Small intestine (tissue), 7 donors: ENCODE data around the gene ASPG. TPM values are rescaled to one million over a fixed set of nuclear protein-coding genes. Genes with fewer than 3 reads are reported as not detected.

Experiments used
- DNase-seq, 2 donors: peaks; one replicate each; pipeline versions ENCODE4 v3.0.0 to v3.0.0-alpha.2; 2013
- FAIRE-seq: peaks from 2 replicates; lab custom pipeline; 2012; peaks lifted over from hg19 to GRCh38; lab: Jason Lieb, UNC
- H3K27ac ChIP-seq, 3 donors: one replicate each; pipeline ENCODE4 v1.5.1; 2013; ENCODE audit warnings: low read length in 2 of 3, mild to moderate bottlenecking in 2 of 3, control low read depth in 1 of 3, inconsistent platforms in 1 of 3, low read depth in 1 of 3, moderate library complexity in 1 of 3
- H3K27me3 ChIP-seq, 3 donors: one replicate each; pipeline ENCODE4 v1.6.1; 2013; ENCODE audit warnings: low read length in 3 of 3, inconsistent platforms in 1 of 3; ENCODE audit not compliant: control insufficient read depth in 3 of 3, insufficient read depth in 3 of 3
- H3K36me3 ChIP-seq, 3 donors: one replicate each; pipeline ENCODE4 v1.6.1; 2013; ENCODE audit warnings: low read length in 3 of 3, inconsistent platforms in 1 of 3, low read depth in 1 of 3, mild to moderate bottlenecking in 1 of 3, moderate library complexity in 1 of 3; ENCODE audit not compliant: control insufficient read depth in 3 of 3, insufficient read depth in 2 of 3
- H3K4me1 ChIP-seq, 3 donors: one replicate each; pipeline ENCODE4 v1.6.1; 2013; ENCODE audit warnings: low read length in 2 of 3, inconsistent platforms in 1 of 3, low read depth in 1 of 3, mild to moderate bottlenecking in 1 of 3, moderate library complexity in 1 of 3; ENCODE audit not compliant: control insufficient read depth in 3 of 3, insufficient read depth in 2 of 3
- H3K4me3 ChIP-seq, 3 donors: one replicate each; pipeline ENCODE4 v1.5.1; 2013; ENCODE audit warnings: low read length in 3 of 3, control low read depth in 1 of 3, inconsistent platforms in 1 of 3, low read depth in 1 of 3, mild to moderate bottlenecking in 1 of 3, moderate library complexity in 1 of 3
- H3K9me3 ChIP-seq, 2 donors: one replicate each; pipeline ENCODE4 v1.6.1; 2013; ENCODE audit warnings: low read depth in 1 of 2, low read length in 1 of 2; ENCODE audit not compliant: control insufficient read depth in 2 of 2, insufficient read depth in 1 of 2
- WGBS, 3 donors: extraction: QIAGEN DNeasy Blood & Tissue Kit; methylation state at CpG; one replicate each; pipeline ENCODE4 v1.1.7; 2013; 5-methylcytosine and 5-hydroxymethylcytosine counted together
- polyA plus RNA-seq, 4 donors: library from polyadenylated mRNA; stranded (reverse) in 3 of 4; unstranded in 1 of 4; fragments of 200-250 nt in 3 of 4; fragments of 120-200 nt in 1 of 4; gene quantifications; one replicate each; pipeline versions ENCODE4 v1.2.1 to v1.2.3, GENCODE V29; 2013
- donor health status: healthy with polysubstance abuse.
- donor health status: control.
- donor health status: control.
- donor health status: Bipolar disorder and iron deficiency.
- donor health status: healthy.

The ASPG gene
- polyA plus RNA-seq, 4 donors, result 0.43 to 16.7 (median 2.3) TPM

- FAIRE-seq, result no peak
- H3K36me3 ChIP-seq, result no peaks in the 10 kb centered on the region
- WGBS, 3 donors, result 53 to 75% (median 55%) methylated on average over 20 to 23 of the region's 23 CpGs
- H3K9me3 ChIP-seq, result no peaks in the 10 kb centered on the region
- H3K4me1 ChIP-seq, result peaks cover 0 to 5% (median 0%) of the 10 kb centered on the region in 3 donors
- no peaks in the 10 kb centered on the region for H3K27me3 ChIP-seq
- no peak overlapping the region for H3K27ac ChIP-seq
- no peak for DNase-seq
- no peak overlapping the region for H3K4me3 ChIP-seq
Measured at GRCh38 chr14:104100171-104101085, 14.9 kb downstream of the ASPG start.

DNA sequence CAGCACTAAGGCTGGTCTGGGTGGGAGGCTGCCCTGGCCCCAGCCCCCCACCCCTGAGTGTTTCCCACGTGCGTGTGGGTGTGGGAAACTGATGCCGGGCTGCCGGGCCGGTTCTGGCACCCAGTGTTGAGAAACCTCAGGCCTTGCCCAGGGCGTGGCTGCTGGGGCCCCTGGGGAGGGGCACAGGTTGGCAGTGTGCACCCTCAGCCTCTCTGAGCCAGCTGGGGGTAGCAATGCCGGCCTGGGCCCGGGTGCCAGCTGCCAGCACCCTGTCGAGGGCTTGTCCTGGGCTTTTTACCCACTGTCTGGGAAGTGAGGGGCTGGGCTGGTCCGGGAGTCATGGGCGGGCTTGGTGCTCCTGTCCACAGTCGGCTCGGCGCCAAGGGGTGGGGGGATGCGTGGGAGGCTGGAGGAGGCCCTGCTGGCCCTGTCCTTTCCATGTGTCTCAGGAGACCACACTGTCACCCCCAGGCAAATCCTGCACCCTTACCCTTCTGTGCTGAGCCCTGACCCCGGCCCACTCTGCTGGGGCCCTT lies 15.7 kb downstream of the ASPG start:
- WGBS, 3 donors, result 31 to 61% (median 40%) methylated on average over 13 to 16 of the region's 16 CpGs
- Histone ChIP-seq H3K4me1 (peaks cover 0 to 5% (median 0%) of the 10 kb centered on the region in 3 donors), H3K36me3 (no peaks in the 10 kb centered on the region), H3K9me3 (no peaks in the 10 kb centered on the region), H3K27ac (no peak overlapping the region), H3K27me3 (no peaks in the 10 kb centered on the region), H3K4me3 (no peak overlapping the region)
- peak in 1 of 2 donors; percentile 47 for DNase-seq
- no peak for FAIRE-seq

- no peaks in the 10 kb centered on the region for H3K36me3 ChIP-seq
- DNase-seq (no peak), FAIRE-seq (no peak)
- no peak overlapping the region for H3K4me3 ChIP-seq
- no peak overlapping the region for H3K27ac ChIP-seq
- no peaks in the 10 kb centered on the region for H3K9me3 ChIP-seq
- peaks cover 0 to 5% (median 0%) of the 10 kb centered on the region in 3 donors for H3K4me1 ChIP-seq
- 64 to 82% (median 75%) methylated on average over 14 to 16 of the region's 16 CpGs for WGBS, 3 donors
- H3K27me3 ChIP-seq, result no peaks in the 10 kb centered on the region
Measured at GRCh38 chr14:104101651-104102281, 16.3 kb downstream of the ASPG start.

- H3K36me3 ChIP-seq, result no peaks in the 10 kb centered on the region
- no peaks in the 10 kb centered on the region for H3K27me3 ChIP-seq
- FAIRE-seq (no peak), DNase-seq (no peak)
- whole genome bisulfite sequencing, 3 donors, result 74 to 80% (median 74%) methylated on average over 16 of the region's 16 CpGs
- peaks cover 0 to 5% (median 0%) of the 10 kb centered on the region in 3 donors for H3K4me1 ChIP-seq
- no peaks in the 10 kb centered on the region for H3K9me3 ChIP-seq
- no peak overlapping the region for H3K4me3 ChIP-seq
- no peak overlapping the region for H3K27ac ChIP-seq
Measured at GRCh38 chr14:104102282-104102914, 16.9 kb downstream of the ASPG start.

DNA sequence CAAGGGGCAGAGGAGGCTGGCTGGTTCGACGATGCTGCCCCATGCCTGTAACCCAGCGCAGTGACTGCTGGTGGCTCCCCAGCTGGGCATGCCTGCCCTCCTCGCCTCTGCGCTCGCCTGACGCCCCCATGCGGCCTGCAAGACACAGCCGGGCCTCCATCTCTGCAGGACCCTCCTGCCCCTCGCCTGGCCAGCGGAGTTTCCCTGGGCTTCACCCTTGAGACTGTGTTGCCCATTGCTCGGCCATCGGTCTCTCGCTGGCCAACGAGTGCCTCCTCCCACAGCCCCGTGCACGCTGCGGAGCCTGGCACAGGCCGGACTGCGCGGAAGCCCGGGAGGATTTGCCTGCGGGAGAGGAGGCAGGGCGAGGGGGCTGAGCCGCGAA lies 17.6 kb downstream of the ASPG start:
- FAIRE-seq (no peak), DNase-seq (no peak)
- no peak overlapping the region for H3K27ac ChIP-seq
- H3K36me3 ChIP-seq, result no peaks in the 10 kb centered on the region
- 86 to 92% (median 90%) methylated on average over 21 to 26 of the region's 26 CpGs for WGBS, 3 donors
- H3K4me1 ChIP-seq, result peaks cover 0 to 5% (median 0%) of the 10 kb centered on the region in 3 donors
- H3K9me3 ChIP-seq, result no peaks in the 10 kb centered on the region
- no peak overlapping the region for H3K4me3 ChIP-seq
- no peaks in the 10 kb centered on the region for H3K27me3 ChIP-seq

DNA sequence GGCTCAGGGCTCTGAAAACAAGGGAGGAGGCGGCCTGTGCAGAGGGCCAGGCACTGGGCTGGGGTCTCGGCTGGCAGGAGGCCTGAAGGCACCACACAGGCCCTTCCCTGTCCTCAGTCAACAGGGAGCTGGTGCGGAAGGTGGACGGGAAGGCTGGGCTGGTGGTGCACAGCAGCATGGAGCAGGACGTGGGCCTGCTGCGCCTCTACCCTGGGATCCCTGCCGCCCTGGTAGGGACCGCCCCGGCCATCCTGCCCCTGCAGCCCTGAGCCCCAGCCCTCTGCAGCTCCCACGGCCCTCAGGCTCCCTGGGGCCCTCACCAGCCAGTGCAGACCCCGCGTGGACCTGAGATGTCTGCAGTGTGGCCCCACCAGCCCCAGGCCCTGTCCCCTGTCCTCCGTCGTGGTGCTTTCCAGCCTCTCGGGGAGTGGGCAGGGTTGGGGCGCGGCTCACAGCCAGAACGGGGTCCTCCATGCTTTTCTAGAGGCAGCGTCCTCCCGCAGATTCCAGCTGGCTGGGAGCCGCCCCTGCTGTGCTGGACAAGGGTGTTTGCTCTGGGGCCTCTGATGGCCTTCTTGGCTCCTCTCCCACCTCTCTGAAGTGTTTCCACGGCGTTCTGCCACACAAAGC lies 18.1 kb downstream of the ASPG start:
- Histone ChIP-seq H3K4me1 (peaks cover 0 to 5% (median 0%) of the 10 kb centered on the region in 3 donors), H3K27me3 (no peaks in the 10 kb centered on the region), H3K9me3 (no peaks in the 10 kb centered on the region), H3K27ac (no peak overlapping the region), H3K36me3 (no peaks in the 10 kb centered on the region), H3K4me3 (no peak overlapping the region)
- WGBS, 3 donors, result 49 to 70% (median 55%) methylated on average over 18 to 23 of the region's 23 CpGs
- FAIRE-seq, result no peak
- DNase-seq, result no peak

DNA sequence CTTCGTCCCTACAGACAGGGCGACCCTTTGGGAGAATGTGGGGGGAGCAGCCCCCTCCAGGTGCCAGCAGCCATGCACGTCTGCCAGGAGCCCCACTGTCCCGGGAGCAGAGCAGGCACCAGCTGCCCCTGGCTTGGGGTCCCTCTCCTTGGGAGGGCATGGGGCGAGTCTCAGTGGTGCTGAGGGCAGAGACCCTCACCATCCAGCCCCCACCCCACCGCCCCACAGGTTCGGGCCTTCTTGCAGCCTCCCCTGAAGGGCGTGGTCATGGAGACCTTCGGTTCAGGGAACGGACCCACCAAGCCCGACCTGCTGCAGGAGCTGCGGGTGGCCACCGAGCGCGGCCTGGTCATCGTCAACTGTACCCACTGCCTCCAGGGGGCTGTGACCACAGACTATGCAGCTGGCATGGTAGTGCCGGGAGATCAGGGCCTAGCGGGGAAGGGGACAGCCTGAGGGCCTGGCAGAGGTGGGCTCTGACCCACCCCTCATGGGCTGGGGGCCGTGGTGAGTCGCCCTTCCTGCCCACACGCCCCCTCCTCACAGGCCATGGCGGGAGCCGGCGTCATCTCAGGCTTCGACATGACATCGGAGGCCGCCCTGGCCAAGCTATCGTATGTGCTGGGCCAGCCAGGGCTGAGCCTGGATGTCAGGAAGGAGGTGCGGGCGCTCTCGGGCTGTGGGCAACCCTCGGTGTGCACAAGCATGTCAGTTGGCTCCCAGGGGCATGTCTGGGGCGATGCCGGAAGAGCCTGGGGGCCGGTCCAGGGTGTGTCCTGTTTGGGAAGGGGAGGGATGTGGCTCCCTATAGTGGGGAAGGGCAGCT lies 18.8 kb downstream of the ASPG start:
- H3K4me3 ChIP-seq, result no peak overlapping the region
- H3K4me1 ChIP-seq, result peaks cover 0 to 5% (median 0%) of the 10 kb centered on the region in 3 donors
- FAIRE-seq (no peak), DNase-seq (no peak)
- H3K9me3 ChIP-seq, result no peaks in the 10 kb centered on the region
- no peaks in the 10 kb centered on the region for H3K27me3 ChIP-seq
- 53 to 80% (median 55%) methylated on average over 20 to 35 of the region's 35 CpGs for WGBS, 3 donors
- H3K36me3 ChIP-seq, result no peaks in the 10 kb centered on the region
- H3K27ac ChIP-seq, result no peak overlapping the region
